GM19467 (cell line): ENCODE results near the gene TFE3.

ENCODE experiments used
- ATAC-seq: cut with Tn5 transposase; IDR thresholded peaks from one replicate; pipeline ENCODE4 v1.9.1; 2021; ENCODE audit warnings: mild to moderate bottlenecking, moderate library complexity; ENCODE audit not compliant: unreplicated experiment

Gene TFE3

GRCh38 chrX:49061490-49061889 lies 18.3 kb upstream of the TFE3 start:
- ATAC-seq: no peak

GRCh38 chrX:49060914-49061313 lies 17.8 kb upstream of the TFE3 start:
- no peak for ATAC-seq

GRCh38 chrX:49059681-49060085 lies 16.5 kb upstream of the TFE3 start:
- ATAC-seq: no peak

- ATAC-seq: no peak
These were observed 16.0 kb upstream of the TFE3 start for GRCh38 chrX:49059201-49059600.

- ATAC-seq: no peak
These were observed 15.6 kb upstream of the TFE3 start, which contains the start of gene CCDC120 for GRCh38 chrX:49058794-49059193. TSS of gene CCDC120 (plus strand) at chrX:49058999. CDS start at chrX:49062042, 3,043 bp downstream.

- no peak for ATAC-seq
These were observed 11.1 kb upstream of the TFE3 start for GRCh38 chrX:49054073-49054762.

- no peak for ATAC-seq
These were observed 10.3 kb upstream of the TFE3 start for GRCh38 chrX:49053223-49054072.

- ATAC-seq: no peak
These were observed 777 bp upstream of the TFE3 start for GRCh38 chrX:49043987-49044281.

GRCh38 chrX:49042581-49043219 lies 457 bp downstream of the TFE3 start:
- ATAC-seq: peak; percentile 2

GRCh38 chrX:49041744-49042580 lies 1.2 kb downstream of the TFE3 start:
- ATAC-seq: no peak

- no peak for ATAC-seq
These were observed 2.7 kb downstream of the TFE3 start for GRCh38 chrX:49040376-49040955.

GRCh38 chrX:49039598-49040375 lies 3.4 kb downstream of the TFE3 start:
- no peak for ATAC-seq

- no peak for ATAC-seq
These were observed 5.2 kb downstream of the TFE3 start for GRCh38 chrX:49037883-49038475.

GRCh38 chrX:49030283-49030682 lies 12.9 kb downstream of the TFE3 start:
- no peak for ATAC-seq

GRCh38 chrX:49029876-49030275 lies 13.3 kb downstream of the TFE3 start:
- no peak for ATAC-seq

- ATAC-seq: no peak
These were observed 23.4 kb downstream of the TFE3 start for GRCh38 chrX:49019599-49020249.

GRCh38 chrX:49019050-49019449 lies 24.1 kb downstream of the TFE3 start:
- no peak for ATAC-seq

GRCh38 chrX:49003696-49004095 lies 39.5 kb downstream of the TFE3 start:
- no peak for ATAC-seq
